ENCODE data around the gene MLXIP. TPM values are rescaled to one million over a fixed set of nuclear protein-coding genes. Genes with fewer than 3 reads are reported as not detected.

MLXIP gene, protein sequence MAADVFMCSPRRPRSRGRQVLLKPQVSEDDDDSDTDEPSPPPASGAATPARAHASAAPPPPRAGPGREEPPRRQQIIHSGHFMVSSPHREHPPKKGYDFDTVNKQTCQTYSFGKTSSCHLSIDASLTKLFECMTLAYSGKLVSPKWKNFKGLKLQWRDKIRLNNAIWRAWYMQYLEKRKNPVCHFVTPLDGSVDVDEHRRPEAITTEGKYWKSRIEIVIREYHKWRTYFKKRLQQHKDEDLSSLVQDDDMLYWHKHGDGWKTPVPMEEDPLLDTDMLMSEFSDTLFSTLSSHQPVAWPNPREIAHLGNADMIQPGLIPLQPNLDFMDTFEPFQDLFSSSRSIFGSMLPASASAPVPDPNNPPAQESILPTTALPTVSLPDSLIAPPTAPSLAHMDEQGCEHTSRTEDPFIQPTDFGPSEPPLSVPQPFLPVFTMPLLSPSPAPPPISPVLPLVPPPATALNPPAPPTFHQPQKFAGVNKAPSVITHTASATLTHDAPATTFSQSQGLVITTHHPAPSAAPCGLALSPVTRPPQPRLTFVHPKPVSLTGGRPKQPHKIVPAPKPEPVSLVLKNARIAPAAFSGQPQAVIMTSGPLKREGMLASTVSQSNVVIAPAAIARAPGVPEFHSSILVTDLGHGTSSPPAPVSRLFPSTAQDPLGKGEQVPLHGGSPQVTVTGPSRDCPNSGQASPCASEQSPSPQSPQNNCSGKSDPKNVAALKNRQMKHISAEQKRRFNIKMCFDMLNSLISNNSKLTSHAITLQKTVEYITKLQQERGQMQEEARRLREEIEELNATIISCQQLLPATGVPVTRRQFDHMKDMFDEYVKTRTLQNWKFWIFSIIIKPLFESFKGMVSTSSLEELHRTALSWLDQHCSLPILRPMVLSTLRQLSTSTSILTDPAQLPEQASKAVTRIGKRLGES
- total RNA-seq: 17.8 TPM

DNA sequence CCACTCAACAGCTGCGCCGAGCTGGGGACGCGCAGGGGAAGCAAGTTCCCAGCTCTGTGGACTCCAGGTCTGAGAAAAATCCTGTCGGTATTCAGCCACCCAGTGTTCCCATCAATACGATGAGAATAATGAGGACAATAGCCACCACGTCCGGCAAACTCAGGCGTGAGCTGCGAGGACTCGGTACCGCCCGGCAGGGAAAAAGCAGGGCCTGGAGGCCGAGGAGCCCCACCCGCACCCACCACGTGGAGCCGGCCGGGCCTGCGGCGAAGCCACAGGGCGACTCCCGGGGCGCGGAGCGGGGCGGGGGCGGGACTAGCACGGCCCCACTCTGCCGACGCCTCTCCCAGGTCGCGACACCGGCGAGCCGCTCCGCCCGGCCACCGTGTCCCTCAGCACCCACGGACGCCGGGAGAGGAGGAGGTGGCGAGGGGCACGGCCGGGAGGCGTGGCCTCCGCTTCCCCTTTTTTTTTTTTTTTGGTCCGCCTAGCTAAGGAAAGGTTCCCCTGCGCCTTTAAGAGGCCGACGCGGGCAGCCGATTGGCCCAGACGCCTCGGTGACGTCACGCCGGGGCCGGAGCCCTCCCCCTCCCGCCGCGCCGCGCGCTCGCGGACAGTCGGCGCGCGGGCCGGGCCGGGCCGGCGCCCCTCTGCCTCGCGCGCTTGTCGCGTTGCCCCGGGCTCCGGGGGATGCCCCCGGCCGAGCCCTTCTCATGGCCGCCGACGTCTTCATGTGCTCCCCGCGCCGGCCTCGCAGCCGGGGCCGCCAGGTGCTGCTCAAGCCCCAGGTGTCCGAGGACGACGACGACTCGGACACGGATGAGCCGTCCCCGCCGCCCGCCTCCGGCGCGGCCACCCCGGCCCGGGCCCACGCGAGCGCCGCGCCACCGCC, at the start of gene MLXIP:
MLXIP (plus strand) TSS at position 616 of the 892 bp plus-strand sequence; CDS start at position 714, 98 bp downstream.

DNA sequence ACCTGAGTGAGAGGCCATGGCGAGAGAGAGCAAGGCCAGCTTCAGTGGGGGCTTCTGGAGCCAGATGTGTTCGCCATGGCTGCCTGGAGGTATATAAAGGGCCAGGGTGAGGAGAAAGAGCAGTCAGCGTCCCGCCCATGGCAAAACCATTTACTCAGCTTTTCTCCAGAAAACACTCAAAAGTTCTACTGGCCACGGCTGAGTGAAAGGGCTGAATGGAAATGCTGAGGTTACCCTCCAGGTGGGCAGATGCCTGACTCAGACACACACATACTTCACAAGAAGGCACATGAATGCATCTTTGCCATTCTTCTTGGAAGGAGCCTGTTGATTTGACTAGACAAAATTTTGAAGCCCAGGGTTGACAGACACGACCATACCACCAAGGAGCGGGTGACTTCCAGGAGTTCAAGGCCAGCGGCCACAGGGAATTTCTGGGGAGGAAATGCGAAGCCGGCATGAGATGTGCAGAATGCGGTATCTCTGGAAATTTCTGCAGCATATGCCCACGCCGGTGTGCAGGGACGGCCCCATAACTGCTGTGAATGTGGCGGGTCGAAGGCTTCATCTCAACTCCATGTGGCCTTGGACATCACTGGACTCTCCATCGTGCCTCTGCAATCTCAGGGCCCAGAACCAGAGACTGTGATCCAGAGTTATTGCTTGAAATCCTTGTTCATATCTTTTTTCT, 95.7 kb downstream of the MLXIP start, which contains the start of gene IL31:
IL31 (minus strand) TSS at position 67 of the 691 bp plus-strand sequence; CDS start at position 18, 49 bp downstream.

DNA sequence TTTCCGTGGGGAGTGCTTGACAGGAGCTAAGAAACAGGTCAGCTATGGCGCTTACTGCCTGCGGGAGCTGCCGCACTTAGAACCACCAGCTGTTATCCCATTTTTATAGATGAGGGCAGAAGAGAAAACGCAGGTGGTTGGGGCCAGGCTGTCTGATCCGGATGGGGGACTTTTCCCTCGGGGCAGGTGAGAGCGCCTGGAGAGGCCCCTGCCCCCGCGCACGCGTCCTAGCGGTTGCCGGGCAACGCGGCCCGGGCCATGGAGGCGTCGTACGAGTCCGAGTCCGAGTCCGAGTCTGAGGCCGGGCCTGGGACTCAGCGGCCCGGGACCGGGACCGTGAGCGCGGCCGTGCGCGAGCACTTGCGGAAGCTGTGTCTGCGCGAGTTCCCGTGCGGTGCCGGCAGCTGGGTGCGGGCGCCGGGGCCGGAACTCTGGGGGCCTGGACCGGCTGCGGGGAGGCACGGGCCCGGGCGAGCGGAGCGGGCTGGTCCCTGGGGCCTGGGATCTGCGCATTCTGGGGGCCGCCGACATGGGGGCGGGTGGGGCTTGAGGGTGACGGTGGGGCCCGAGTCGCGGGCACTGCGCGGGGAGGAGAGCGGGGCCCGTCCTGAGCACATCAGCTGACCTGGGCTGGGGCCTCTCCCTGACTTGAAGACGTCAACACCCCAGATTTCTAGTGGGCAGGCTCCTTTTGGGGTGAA, 104.5 kb downstream of the MLXIP start, which contains the start of gene LRRC43:
LRRC43 (plus strand) TSS at position 237 of the 701 bp plus-strand sequence; CDS start at position 259, 22 bp downstream.

Other genes starting within 250 kb of the MLXIP start
- 0.77 TPM for gene HPD, start 219.9 kb upstream of the MLXIP start, total RNA-seq
- 67.8 TPM for gene PSMD9, start 190.0 kb upstream of the MLXIP start, total RNA-seq
- 6.0 TPM for gene CFAP251, start 160.2 kb upstream of the MLXIP start, total RNA-seq
- 31.6 TPM for gene BCL7A, start 56.9 kb upstream of the MLXIP start, total RNA-seq
- not detected for gene IL31, start 95.5 kb downstream of the MLXIP start, total RNA-seq
- 1.6 TPM for gene LRRC43, start 104.4 kb downstream of the MLXIP start, total RNA-seq
- 0.88 TPM for gene B3GNT4, start 125.0 kb downstream of the MLXIP start, total RNA-seq
- gene DIABLO, start 147.3 kb downstream of the MLXIP start, total RNA-seq: 66.1 TPM
- 29.2 TPM for gene VPS33A, start 187.7 kb downstream of the MLXIP start, total RNA-seq

Measured in camera-type eye (tissue), 1 donor.